GM18526 (cell line): ENCODE measurements around the gene PHLDA2.

Experiments
- POLR2A ChIP-seq: IDR thresholded peaks from 3 replicates; pipeline ENCODE4 v1.6.1; 2011; ENCODE audit not compliant: insufficient read length; ENCODE audit errors: extremely low read depth

Gene PHLDA2

DNA sequence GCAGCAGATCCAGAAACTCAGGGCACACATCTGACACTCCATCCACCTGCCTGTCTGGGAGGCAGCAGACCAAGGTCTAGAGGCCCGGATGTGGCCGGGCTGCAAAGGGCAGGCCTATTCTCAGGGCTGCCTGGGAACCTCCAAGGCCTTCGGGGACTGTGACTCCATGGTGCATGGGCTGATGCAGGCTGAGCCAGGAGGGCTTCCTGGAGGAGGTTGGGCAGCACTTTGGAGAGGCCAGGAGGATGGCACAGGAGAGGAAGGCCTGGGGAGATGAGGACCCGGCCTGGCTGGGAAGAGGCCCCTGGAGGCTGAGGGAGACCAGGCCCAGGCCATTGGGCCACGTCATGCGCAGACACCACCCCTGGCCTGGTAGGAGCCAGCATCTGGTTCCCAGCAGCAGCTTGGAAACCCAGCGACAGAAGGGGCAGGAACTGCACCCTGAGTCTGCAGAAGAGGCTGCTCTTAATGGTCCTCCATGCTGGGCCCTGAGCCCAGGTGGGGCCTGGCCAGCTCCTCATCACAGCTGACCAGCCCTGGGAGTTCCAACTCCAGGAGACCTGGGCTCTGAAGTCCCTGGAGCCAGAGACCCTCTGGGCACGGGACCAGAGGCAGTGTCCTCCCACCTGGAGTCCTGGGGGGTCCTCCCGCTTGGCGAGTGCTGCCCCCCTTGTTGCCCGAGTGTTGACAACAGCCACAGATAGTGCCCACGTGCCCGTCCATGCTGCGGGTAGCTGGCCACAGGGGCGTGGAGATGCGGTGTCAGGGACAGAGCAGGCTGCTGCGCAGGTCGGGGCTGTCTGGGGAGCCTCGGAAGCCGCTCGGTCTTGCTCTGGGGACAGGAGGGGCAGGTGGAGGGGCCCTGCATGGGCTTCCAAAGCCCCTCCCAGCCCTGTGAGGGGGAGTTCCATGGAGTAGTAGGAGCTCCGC, 5.5 kb downstream of the PHLDA2 start:
- TF ChIP-seq POLR2A, result no peak

DNA sequence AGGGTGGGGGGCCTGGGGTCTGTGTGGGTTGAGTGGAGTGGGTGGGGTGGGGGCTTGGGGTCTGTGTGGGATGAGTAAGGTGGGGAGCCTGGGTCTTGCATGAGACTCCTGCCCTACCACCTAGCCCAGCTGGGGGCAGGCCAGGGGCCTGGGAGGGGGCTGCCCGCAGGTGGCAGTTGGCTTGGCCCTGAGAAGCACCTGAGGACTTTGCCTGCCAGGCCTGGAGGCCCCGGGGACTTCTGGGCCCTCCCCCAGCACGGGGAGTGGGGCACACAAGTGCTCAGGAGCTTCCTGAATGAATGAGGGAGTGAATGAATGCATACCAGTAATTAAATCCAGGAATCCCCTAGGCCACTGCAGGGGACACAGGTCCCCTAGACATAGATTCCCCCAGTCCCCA, 6.6 kb downstream of the PHLDA2 start:
- no peak for TF ChIP-seq POLR2A

DNA sequence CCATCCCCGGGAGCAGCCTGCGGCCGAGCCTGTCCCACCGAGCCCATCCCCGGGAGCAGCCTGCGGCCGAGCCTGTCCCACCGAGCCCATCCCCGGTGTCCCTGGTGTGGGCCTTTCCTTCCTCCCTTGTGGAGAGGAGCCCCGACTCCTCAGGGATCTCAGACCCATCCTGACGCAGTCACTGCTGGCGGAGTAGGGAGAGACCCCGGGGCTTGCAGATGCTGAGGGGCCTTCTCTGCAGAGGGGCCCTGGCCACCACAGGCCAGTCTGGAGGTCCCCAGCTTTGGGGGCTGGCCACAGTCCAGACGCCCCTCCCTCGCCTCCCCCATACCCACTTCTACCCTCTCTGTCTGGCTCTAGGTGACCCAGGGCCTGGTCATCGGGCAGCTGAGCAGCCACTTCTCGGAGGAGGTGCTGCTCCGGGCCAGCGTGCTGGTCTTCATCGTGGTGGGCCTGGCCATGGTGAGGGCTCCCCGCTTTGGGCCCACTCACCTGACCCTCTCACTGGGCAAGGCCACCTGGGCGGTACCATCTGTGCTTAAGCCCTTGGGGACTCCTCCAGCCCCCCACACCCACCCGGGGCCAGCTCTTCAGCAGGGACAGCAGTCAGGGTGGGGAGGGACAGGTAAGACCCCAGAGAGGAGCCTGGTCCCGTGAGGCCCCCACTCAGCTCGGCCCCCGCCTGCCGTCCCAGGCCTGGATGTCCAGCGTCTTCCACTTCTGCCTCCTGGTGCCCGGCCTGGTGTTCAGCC, 7.3 kb downstream of the PHLDA2 start:
- TF ChIP-seq POLR2A, result no peak

DNA sequence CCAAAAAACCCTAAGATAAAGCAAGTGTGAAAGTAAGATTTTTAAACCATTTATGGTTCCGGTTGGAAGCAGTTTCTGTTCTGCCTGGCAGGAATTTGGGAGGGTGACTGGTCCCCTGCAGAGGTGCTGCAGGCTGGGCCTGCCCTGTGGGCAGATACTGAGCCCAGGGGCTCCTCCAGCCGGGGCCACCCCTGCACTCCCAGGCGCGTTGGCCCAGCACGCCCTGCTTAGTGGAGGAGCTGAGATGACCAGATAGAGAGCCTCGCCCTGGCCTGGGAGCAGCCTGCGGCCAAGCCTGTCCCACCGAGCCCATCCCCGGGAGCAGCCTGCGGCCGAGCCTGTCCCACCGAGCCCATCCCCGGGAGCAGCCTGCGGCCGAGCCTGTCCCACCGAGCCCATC, 8.0 kb downstream of the PHLDA2 start:
- no peak for TF ChIP-seq POLR2A

DNA sequence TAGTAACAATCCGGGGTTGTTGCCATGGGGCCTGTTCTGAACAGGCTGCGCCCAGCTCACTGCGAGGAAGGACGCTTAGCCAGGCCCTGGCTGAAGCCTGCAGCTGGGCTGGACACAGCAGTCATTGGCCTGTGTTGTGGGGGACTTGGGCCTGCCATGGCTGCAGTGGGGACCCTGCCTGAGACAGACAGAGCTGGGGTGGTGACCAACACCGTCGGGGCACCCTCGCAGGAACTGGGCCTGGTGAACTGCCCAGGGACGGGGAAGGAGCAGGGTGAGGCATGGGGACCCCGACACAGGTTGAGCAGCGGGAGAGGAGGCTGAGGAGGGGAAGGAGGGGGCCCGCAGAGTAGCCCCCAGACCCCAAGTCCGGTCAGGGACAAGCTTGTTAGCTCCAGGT, 8.9 kb downstream of the PHLDA2 start:
- TF ChIP-seq POLR2A, result no peak

DNA sequence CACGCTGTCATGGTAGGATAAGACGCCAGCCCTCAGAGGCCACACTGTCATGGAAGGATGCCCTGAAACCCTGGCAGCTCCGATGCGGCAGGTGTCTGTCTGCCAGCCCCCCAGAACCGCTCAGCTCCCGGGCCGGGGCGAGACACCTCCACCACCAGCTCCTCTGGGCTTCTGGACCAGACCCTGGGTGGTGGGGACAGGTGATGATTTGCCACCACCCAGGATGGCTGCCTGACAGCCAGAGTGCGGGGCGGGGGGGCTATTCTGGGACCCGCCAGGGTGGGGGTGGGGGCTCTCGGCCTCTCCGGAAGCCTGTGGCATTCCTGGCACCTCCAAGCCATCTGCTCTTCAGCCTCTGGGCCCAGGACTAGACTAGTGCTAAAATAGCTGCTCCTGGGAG, 9.4 kb downstream of the PHLDA2 start:
- no peak for TF ChIP-seq POLR2A

DNA sequence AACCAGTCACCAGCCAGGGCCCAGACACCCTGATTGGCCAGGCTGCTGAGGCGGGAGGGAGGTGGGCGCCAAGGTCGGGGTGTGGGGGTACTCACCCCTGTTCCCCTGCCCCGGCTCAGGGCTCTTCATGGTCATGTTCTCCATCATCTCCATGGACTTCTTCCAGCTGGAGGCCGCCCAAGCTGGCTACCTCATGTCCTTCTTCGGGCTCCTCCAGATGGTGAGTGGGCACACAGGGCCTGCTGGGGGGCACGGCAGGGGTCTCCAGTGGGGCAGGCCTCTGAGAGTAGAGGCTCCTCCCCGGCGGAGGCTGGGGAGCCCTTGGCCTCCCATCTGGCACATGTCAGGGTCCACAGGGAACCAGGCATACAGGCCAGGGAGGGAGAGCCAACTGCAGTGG, 10.0 kb downstream of the PHLDA2 start:
- no peak for TF ChIP-seq POLR2A

DNA sequence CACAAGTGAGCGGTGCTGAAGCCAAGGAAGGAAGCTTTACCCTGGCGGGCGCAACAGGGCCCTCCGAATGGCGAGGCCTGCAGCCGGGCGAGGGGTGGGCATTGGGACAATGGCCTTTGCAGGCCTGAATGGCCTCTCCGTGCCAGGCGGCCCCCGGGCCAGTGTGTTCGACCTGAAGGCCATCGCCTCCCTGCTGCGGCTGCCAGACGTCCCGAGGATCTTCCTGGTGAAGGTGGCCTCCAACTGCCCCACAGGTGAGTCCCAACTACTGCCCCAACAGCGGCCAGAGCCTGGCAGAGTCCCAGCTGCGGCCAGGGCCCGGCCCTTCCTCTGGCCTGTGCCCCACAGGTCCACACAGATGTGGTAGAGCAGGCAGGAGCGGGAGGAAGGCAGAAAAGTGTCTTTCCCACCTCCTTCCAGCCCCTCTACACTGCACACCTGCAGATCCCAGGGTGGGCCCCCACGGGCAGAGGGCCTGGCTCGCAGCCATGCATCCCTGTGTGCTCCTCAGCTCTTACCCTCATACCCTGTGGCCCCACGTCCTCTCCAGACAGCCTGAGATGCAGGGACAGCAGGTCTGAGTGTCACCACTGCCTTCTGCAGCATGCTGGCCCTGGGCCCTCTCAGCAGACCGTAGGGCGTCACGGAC, 11.3 kb downstream of the PHLDA2 start:
- TF ChIP-seq POLR2A, result no peak

DNA sequence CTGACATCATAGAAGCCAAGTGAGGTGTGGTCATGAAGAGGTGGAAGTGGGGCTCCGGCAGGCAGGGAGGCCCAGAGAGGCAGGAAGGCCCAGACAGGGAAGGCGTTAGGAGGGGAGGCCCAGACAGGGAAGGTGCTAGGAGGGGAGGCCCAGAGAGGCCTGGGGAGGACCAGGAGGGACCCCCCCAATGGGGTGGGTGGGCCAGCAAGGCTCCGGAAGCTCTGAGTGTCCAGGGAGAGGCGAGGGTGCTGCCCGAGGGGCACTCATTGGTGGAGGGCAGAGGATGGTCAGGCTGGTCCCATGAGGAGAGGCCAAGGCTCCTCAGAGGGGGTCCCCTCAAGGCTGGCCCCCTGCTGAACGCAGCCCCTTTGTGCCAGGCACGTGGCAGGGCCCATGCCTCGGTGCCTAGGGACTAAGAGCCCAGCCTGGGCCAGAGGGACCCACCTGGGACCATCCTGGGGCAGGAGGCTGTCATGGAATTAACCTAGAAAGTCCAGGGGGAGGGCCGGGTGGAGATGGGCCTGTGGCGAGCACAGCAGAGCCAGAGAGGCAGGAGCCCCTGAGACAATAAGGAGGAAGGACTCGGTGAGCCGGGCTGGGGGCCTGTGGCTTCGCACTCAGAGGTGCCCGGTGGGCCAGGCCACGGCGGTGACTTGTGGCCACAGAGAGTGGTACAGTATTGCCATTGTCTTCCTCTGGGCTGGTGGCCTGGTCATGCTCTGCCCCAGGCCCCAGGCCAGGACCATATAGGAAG, 12.2 kb downstream of the PHLDA2 start:
- no peak for TF ChIP-seq POLR2A

DNA sequence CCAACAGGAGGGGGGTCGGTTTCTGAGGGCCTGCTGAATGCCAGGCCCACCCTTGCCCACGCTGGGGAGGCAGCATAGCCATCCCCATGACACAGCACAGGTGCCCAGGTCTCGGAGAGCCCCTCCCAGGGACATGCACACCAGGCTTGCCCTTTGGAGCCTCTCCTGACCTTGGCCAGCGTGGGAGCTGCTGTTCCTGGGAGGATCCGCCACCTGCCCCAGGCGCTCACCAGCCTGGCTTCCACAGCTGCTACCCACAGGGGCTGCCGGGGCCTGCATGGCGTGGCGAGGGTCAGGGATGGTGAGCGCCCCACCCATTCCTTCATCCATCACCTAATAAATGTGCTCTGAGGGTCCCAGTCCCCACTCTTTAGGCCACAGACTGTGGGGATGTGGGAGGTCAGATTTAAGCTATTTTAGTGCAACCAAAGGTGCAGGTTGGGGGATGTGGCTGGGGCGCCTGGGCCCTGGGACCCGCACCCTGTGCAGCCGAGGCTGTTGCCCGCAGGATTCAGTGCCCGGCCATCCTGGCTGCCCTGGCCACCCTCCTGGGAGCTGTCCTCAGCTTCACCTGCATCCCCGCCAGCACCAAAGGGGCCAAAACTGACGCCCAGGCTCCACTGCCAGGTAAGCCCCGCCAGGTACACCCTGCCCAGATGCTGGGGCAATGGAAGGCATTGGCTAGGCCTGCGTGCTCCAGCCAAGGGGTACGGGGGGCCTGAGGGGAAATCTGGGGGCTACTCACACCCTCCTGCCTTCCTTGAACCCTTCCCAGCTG, 12.9 kb downstream of the PHLDA2 start:
- TF ChIP-seq POLR2A, result no peak

DNA sequence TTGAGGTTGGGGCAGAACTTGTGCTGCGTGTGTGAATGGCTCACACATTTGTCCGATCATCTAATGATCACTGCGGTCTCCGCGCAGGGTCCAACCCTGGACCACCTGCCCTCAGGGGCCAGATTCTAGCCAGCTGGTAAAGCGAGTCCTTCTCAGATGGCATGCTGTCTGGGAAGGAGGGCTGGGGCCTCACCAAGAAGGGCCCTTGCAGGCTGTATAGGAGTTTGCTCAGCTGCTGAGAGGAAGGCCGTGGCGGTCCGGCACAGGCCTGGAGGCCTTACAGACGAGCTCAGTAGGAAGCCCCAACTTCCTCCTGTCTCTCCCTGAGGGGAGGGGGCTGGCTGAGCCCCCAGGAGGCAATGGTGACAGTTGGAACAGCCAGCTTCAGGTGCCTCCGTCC, 13.7 kb downstream of the PHLDA2 start:
- TF ChIP-seq POLR2A, result no peak

DNA sequence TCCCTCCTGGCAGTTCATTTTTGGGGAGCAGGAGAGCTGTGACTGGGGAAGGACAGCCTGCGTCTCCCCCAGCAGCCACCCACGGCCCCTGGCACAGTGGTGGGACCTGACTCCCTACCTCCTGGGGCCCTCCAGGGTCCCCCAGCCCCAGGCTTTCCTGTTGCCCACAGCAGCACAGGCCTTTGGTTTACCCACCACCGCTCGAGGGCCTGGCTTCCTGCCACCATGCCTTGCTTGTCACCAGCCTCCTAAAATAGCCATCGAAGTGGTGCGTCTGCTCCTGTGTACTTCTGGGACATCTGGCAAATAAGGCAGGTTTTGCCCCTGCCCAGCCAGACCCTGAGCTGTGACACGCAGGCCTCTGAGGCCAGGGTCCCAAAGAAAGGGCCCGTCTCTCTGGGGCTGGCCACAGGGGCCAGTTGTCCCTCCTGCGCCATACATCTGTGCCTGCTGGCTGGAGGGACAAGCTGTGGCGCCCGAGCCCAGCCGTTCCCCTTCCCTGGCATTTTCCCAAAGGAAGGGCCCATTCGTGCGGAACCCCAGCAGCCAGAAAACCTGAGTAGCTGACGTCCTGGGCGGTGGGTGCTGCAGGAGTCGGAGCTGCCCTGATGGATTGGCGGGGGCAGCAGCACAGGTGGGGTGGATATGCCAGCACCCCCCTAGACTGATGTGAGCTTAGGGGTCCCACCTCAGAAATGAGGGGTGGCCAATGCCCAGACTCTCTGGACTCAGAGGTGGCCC, 14.6 kb downstream of the PHLDA2 start:
- TF ChIP-seq POLR2A, result no peak

DNA sequence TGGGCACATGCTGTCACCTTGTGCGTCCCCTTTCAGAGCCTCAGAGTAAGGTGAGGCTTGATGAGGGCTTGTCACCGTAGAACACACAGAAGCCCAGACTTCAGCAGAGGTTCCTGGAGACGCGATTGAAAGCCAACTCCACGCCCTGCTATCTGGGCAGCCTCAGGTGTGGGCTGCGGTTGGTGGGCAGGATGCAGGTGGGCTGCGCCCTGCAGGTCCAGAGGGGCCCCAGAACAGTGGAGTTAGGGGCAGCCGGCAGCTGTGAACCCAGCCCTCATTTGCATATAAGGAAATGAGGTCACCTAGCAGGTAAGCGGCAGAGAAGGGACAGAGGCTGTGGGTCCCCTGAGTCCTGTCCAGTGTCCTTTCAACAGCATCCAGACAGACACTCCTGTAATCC, 15.4 kb downstream of the PHLDA2 start:
- TF ChIP-seq POLR2A, result no peak

DNA sequence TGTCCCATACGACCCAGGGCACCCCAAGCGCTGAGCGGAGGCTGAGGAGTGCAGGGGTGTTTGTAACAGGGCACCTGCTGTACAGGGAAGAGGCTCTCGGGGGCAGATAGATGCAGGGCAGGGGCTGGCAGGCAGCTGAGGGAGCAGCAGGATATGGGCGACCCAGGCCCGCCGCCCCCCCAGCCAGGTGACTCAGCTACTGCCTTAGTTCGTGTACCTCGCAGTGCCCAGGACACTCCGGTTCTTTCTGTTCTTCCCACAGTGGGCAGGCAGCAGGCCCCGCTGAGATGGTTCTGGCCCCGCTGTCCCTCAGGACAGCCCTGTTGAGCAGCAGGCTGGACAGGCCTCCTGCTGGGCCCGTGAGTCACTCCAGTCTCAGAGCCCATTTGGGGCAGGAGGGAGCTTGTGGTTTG, 16.2 kb downstream of the PHLDA2 start:
- TF ChIP-seq POLR2A, result no peak

DNA sequence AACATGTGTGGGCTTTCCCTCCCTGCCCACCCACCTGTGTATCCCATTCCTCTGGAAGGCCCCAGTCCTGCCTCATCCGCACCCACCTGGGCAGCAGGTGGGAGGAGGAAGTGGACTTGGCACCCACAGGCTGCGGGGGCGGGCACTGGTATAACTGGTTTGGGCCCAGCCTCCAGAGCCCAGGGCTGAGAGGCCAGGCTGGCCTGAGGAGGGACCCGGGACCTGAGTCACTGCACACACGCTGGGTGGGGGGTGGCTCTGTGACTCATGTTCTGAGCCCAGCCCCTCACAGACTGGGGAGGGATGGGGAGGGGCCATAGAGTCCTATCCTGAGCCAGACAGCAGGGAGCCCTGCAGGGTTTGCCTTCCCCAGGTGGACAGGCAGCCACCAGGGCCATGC, 16.7 kb downstream of the PHLDA2 start:
- no peak for TF ChIP-seq POLR2A
